HG03045 (cell line): ENCODE results near the gene SCGB1D4.
A peak's percentile ranks its signal among the peaks of the same experiment; 100 is the strongest.
"Not testable (repeated sequence)": the region's sequence is repeated elsewhere in the genome, so short reads cannot be mapped to it uniquely, and the experiment has no call there.

Experiments used
- ATAC-seq: cut with Tn5 transposase; IDR thresholded peaks from one replicate; pipeline ENCODE4 v1.9.1; 2021; ENCODE audit warnings: mild to moderate bottlenecking, moderate library complexity; ENCODE audit not compliant: unreplicated experiment

The SCGB1D4 gene

GRCh38 chr11:62298975-62299374, at the start of gene SCGB1D4:
Gene SCGB1D4, minus strand, starts transcription at chr11:62299075. Its CDS starts 65 bp downstream, at chr11:62299010.
- no peak for ATAC-seq

GRCh38 chr11:62345861-62346260, 47.0 kb upstream of the SCGB1D4 start:
- ATAC-seq: no peak

GRCh38 chr11:62344210-62344609, 45.3 kb upstream of the SCGB1D4 start:
- no peak for ATAC-seq

- not testable (repeated sequence) for ATAC-seq
These were observed 44.8 kb upstream of the SCGB1D4 start for GRCh38 chr11:62343646-62344190.

GRCh38 chr11:62341588-62341987, 42.7 kb upstream of the SCGB1D4 start:
- no peak for ATAC-seq

GRCh38 chr11:62340269-62340901, 41.5 kb upstream of the SCGB1D4 start:
- no peak for ATAC-seq

- no peak for ATAC-seq
These were observed 39.3 kb upstream of the SCGB1D4 start for GRCh38 chr11:62338218-62338617.

- peak; percentile 69 for ATAC-seq
These were observed 38.7 kb upstream of the SCGB1D4 start, which contains the start of gene ASRGL1 for GRCh38 chr11:62337303-62338181. Gene ASRGL1, plus strand, starts transcription at chr11:62337448. Its CDS starts 530 bp downstream, at chr11:62337978.

- ATAC-seq: not testable (repeated sequence)
These were observed 38.1 kb upstream of the SCGB1D4 start for GRCh38 chr11:62336949-62337302.

- ATAC-seq: no peak
These were observed 34.9 kb upstream of the SCGB1D4 start for GRCh38 chr11:62333768-62334167.

GRCh38 chr11:62331264-62331663, 32.4 kb upstream of the SCGB1D4 start:
- not testable (repeated sequence) for ATAC-seq

GRCh38 chr11:62327541-62327940, 28.7 kb upstream of the SCGB1D4 start:
- ATAC-seq: not testable (repeated sequence)

GRCh38 chr11:62326719-62327118, 27.8 kb upstream of the SCGB1D4 start:
- not testable (repeated sequence) for ATAC-seq

GRCh38 chr11:62325781-62326180, 26.9 kb upstream of the SCGB1D4 start:
- ATAC-seq: not testable (repeated sequence)

- ATAC-seq: no peak
These were observed 26.1 kb upstream of the SCGB1D4 start for GRCh38 chr11:62324731-62325556.

- ATAC-seq: no peak
These were observed 23.6 kb upstream of the SCGB1D4 start for GRCh38 chr11:62322524-62322923.

- no peak for ATAC-seq
These were observed 16.6 kb upstream of the SCGB1D4 start for GRCh38 chr11:62315431-62315830.

- ATAC-seq: no peak
These were observed 11.1 kb upstream of the SCGB1D4 start for GRCh38 chr11:62309991-62310390.

- no peak for ATAC-seq
These were observed 9.1 kb upstream of the SCGB1D4 start for GRCh38 chr11:62307950-62308349.

GRCh38 chr11:62306227-62306626, 7.4 kb upstream of the SCGB1D4 start:
- ATAC-seq: no peak

- ATAC-seq: no peak
These were observed 3.4 kb downstream of the SCGB1D4 start for GRCh38 chr11:62295504-62295903.
